Measurements from ENCODE around the gene OR5A1.
"Not testable (repeated sequence)": the region's sequence is repeated elsewhere in the genome, so short reads cannot be mapped to it uniquely, and the experiment has no call there.

The OR5A1 gene

DNA sequence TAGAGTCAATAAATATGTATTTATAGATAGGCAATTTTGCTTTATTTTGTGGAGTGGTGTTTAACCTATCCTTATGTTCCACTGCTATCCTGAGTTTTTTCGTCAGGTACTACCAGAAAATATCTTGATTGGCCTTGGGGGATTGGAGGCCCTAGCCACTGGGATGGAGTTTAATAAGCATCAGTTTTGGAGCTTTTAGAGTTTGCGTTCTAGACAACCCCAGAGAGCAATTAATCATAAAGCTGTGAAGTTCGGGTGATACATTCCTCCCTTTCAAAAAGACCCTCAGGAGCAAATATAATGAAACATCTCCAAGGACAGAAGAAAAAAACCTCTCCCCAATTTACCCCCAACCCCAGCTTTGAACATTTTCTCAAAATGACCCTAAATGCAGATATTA lies at the start of gene OR5A1:
OR5A1 (plus strand) TSS at position 301 of the 400 bp plus-strand sequence. CDS start 6,700 bp downstream, outside the sequence.
- DNase-seq (ENCODE audit: low read depth in 2 of 3, low spot score in 1 of 3) = no peak

DNA sequence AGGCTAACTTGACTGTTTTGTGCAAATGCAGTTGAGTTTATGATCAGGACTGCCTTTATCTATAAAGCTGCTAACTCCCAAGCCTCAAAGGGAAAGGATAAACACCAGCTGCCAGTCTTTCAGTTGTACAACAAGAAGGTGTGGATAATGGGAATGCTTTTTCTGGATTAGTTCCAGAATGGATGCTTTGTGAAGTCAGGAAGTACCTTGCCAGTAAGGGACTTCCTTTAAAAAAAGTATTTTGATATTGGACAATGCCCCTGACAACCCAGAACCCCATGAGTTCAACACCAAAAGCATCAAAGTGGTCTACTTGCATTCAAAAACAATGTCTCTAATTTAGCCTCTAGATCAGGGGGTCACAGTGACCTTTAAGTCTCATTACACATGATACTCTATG lies 42.1 kb upstream of the OR5A1 start:
- DNase-seq (ENCODE audit: low read depth in 2 of 3, low spot score in 1 of 3) = no peak

DNA sequence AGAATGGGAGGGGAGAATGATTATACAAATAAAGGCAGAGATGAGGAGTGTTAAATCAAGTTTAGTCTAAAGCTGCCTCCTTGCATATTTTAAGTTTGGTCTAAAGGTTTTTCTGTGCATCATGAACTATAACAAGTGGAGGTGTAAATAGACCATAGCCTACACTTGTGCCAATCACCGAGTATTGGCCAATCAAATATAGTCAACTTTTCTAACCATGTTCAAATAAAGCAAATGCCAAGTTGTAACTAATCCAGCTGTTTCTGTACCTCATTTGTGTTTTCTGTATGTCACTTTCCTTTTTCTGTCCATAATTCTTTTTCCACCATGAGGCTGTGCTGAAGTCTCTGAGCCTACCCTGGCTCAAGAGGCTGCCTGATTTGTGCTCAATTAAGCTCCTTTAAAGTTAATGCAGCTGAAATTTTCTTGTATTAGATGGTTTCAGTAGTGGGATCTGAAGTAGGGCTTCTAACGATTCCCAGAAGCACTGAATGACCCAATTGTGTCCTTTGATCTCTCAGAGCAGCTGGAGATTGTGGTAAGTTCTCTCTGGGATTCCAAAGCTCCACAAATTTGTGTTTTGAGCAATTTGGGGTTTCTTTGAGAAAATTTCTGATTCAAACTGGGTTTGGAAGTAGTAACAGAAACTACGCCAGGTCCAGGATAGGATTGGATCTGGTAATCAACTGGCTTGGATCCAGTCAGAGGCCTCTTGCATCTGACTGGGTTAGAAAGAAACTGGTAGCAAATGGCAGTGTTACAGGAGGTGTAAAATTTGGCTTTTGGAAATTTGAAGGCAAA lies 35.6 kb upstream of the OR5A1 start:
- DNase-seq (ENCODE audit: low read depth in 2 of 3, low spot score in 1 of 3) = no peak

DNA sequence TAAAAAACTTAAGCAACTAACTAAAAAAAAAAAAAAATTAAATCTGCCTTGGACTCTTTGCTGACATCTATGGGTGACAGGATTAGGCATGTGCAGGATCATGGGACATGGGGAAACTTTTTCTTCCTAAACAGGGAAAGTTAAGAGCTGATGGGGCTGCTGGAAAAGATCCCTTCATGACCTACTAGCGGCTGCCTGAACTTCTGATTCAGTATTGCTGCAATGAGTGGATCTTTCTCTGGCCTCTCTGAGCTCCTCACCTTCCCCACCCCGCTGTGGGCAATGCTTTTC lies 35.1 kb upstream of the OR5A1 start:
- no peak for DNase-seq (ENCODE audit: low read depth in 2 of 3, low spot score in 1 of 3)

DNA sequence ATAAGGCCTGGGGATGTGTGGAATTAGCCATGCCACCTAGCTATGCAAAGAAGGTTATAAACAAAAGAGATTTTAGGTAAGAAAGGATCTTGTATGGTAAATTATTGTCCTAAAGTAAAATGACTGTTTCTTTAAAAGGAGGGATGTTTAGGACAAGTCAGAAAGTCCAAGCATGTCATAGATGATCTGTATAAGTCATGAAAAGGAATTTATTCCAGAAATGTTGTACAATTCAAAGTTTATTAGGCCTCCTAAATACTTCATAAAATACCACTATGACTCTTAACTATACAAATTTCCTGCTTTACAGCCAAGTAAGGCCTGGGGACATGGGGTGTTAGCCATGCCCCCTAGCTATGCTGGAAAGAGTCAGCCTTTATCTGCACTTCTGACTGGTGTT lies 32.7 kb upstream of the OR5A1 start:
- no peak for DNase-seq (ENCODE audit: low read depth in 2 of 3, low spot score in 1 of 3)

DNA sequence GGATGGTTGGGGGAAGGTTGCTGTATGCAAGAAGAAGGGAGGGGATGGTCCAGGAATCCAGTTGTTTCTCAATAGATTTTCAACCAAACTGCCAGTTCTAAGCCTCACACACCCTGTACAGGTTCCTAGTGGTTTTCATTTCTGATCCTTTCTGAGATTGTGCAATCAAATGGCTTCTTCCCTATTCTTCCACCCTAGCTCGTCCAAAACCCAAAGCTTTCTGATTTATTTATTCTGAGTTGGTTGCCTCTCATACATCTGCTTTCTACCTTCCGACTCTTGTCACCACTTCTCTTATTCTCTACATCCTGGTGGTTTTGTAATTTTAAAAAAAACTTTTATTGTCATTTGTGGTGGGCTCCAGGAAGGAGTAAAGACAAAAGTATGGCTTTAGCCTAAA lies 22.6 kb upstream of the OR5A1 start:
- no peak for DNase-seq (ENCODE audit: low read depth in 2 of 3, low spot score in 1 of 3)

DNA sequence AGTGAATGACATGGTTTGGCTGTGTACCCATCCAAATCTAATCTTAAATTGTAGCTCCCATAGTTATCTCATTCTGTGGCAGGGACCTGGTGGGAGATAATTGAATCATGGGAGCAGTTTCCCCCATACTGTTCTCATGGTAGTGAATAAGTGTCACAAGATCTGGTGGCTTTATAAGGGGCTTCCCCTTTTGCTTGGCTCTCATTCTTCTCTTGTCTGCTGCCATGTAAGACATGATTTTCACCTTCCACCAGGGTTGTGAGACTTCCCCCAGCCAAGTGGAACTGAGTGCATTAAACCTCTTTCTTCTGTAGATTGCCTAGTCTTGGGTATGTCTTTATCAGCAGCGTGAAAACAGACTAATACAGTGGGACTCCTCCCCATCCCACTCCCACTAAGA lies 21.2 kb upstream of the OR5A1 start:
- no peak for DNase-seq (ENCODE audit: low read depth in 2 of 3, low spot score in 1 of 3)

DNA sequence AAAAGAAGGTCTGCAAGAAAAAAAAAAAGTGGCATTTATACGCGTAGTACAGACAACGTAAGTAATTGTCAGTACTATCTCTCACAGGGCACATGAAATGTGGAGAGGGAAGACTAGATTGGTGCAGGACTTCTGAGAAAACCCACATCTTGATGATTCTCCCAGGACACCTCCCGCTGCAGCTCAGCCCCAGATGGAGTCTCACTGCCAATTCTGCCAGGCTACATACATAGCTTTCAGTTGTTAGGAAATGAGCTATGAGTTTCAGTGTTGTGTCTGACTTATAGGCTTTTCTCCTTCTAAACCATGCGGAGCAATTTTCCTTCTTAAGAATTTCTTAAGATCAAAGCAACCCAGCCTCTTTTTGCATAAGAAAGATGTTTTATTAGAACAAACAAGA lies 19.7 kb upstream of the OR5A1 start:
- no peak for DNase-seq (ENCODE audit: low read depth in 2 of 3, low spot score in 1 of 3)

DNA sequence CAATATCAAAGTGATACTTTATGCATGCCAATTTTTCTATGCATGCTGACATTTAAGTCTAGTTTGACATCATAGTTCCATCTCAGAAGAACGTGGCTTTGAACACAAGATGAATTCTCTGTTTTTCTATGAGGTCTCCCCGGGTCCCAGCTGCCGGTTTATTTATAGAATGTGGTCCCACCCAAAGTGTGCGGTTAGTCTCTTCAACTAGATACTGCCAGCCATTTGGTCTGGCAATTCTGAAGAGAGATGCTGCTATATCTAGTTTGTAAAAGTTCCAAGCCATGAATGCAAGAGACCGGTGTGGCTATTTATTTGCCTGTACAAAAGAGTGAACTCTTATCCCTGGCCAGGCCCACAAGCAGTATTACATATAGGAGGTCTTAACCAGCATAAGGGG lies 19.2 kb upstream of the OR5A1 start:
- DNase-seq (ENCODE audit: low read depth in 2 of 3, low spot score in 1 of 3) = no peak

DNA sequence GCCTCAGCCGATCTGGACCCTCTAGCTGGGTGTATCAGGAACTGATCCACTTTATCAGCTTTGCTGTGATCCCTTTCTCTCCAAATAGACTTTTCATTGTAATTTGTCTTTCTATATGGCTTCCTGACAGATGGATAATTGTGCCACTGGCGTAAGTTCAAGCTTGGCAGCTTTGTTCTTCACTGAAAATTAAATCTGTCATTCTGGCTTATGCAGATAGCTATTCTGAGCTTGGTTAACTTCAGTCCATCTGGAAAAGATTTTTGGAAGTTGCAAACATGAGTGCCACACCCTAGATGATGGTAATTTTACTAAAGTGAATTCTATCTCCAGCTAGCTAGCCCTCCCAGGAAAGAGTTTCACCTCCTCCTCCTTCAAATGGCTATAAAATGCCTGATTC lies 18.1 kb upstream of the OR5A1 start:
- no peak for DNase-seq (ENCODE audit: low read depth in 2 of 3, low spot score in 1 of 3)

DNA sequence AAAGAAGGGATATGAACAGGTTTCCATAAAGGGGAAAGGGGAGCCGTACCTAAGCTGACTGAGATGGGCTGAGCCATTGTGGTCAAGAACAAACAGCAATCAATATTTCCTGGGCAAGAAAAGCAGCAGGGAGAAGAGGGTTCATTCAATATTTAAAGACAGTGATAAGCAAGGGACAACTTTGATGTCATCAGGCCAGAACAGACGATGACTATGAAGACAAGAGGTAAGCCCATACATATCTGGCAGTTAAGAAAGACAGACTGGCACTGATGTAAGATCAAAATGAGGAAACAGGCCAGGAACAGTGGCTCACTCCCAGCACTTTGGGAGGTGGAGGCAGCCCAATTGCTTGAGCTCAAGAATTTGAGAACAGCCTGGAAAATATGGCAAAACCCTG lies 12.4 kb upstream of the OR5A1 start:
- no peak for DNase-seq (ENCODE audit: low read depth in 2 of 3, low spot score in 1 of 3)

DNA sequence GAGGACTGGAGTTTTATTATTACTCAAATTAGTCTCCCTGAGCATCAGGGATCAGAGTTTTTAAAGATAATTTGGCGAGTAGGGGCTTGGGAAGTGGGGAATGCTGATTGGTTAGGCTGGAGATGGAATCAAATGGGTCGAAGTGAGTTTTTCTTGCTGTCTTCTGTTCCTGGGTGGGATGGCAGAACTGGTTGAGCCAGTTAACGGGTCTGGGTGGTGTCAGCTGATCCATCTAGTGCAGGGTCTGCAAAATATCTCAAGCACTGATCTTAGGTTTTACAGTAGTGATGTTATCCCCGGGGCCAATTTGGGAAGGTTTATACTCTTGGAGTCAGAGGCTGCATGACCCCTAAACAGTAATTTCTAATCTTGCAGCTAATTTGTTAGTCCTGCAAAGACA lies 11.1 kb upstream of the OR5A1 start:
- DNase-seq (ENCODE audit: low read depth in 2 of 3, low spot score in 1 of 3) = no peak

DNA sequence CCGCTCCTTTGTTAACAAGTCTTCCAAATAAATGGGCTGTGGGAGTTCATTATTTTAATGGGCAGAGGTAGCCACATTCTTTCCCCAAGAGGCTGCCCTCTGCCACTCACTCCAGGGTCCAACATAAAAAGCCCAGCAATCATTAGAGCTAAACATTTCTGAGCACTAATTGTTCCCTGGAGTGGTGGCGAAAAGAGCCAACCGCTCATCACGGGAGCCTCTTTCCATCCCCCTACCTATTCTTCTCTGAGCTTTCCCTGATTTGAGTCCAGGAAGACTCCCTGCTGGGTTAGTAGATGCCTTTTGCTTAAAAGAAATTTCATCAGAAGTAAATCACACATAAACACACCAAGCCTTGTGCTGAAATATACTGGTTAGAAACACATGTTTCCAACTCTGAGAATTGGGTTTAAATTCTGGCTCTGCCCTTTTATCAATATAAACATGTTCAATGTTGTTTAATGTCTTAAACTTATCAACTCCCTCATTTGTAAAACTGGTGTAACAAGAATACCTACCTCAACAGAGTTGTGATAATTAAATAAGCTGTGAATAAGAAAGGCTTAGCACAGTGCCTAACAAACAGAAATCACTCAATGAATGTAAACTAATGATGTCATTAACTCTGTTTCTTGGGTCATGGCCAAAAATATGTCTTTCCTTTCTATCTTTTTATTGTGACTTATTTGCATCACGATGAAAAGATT lies 9.8 kb upstream of the OR5A1 start, which contains the start of gene OR5A2:
OR5A2 (minus strand) TSS at position 53 of the 707 bp plus-strand sequence. CDS start 3,460 bp downstream, outside the sequence.
- no peak for DNase-seq (ENCODE audit: low read depth in 2 of 3, low spot score in 1 of 3)

DNA sequence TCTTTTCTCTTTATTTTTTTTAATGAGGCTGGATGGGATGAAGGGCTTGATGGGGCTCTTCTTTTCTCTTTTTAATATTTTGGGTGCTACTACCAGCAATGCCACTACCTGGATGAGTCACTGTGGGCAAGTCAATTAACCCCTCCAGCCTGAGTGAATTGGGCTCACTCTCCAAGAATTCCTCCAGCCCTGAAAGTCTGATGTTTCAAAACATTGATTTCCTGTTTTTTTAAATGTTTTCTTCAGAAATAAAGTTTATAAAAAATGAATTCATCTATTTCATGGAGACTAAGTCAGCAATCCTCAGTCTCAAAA lies 9.2 kb upstream of the OR5A1 start:
- DNase-seq (ENCODE audit: low read depth in 2 of 3, low spot score in 1 of 3) = no peak

DNA sequence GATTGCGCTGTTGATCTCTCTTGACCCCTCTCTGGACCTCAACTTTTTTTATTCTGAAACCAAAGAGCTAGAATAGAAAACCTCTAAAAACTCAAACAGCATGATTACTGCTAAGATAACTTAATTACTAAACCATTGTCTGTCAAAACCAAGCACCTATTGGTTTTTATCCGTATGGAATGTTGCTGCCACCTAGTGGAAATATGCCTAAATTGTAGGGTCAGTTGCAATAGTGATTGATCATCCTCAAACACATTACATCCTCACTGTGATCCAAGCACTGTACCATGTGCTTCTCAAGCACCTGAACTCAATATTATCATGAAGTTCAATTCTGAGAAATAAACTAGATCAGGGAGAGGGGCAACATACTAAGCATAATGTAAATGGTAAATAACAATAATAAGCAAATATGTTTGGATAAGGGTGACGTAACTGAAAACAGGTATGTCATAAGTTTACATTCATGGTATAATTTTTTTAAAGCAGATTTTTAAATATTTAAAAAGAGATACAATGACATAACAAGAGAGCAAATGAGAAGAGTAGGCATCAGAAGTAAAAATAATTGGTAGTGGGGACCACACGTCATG lies 6.2 kb upstream of the OR5A1 start:
- peak in 1 of 3 donors; percentile 59 for DNase-seq (ENCODE audit: low read depth in 2 of 3, low spot score in 1 of 3)

DNA sequence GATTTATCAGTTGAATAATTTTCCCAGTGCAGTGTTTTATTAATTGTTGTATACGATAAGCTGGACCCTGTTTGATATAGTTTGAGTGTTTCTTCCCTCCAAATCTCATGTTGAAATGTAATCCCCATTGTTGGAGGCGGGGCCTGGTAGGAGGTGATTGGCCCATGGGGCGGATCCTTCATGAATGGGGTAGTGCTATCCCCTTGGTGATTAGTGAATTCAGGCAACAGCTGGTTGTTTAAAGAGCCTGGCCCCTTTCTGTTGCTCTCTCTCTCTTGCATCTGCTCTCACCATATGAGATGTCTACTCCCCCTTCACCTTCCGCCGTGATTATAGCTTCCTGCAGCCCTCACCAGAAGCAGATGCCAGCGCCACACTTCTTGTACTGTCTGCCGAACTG lies 1.5 kb downstream of the OR5A1 start:
- no peak for DNase-seq (ENCODE audit: low read depth in 2 of 3, low spot score in 1 of 3)

DNA sequence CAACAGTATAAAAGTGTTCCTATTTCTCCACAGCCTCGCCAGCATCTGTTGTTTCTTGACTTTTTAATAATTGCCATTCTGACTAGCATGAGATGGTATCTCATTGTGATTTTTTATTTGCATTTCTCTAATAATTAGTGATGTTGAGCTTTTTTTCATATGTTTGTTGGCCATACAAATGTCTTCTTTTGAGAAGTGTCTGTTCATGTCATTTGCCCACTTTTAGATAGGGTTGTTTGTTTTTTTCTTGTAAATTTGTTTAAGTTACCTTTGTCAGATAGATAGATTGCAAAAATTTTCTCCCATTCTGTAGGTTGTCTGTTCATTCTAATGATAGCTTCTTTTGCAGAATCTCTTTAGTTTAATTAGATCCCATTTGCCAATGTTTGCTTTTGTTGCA lies 9.4 kb downstream of the OR5A1 start:
- not testable (repeated sequence) for DNase-seq (ENCODE audit: low read depth in 2 of 3, low spot score in 1 of 3)

DNA sequence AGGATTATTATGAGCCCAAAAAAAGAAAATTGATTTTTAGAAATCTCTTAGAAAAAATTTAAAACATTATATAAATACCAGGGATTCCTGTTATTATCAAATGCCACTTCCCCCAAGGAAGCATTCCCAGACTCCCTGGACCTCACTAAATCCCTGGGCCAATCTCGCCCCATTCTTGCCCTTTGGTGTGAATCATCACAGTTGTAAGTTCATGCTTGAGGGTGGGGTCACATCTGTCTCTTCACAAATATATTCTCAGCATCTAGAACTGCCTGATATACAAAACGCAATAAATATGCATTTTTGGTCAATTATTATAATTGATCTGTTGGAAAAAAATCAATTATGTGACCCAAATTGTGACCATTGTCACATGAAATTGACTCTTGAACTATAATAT lies 12.2 kb downstream of the OR5A1 start:
- DNase-seq (ENCODE audit: low read depth in 2 of 3, low spot score in 1 of 3) = no peak

DNA sequence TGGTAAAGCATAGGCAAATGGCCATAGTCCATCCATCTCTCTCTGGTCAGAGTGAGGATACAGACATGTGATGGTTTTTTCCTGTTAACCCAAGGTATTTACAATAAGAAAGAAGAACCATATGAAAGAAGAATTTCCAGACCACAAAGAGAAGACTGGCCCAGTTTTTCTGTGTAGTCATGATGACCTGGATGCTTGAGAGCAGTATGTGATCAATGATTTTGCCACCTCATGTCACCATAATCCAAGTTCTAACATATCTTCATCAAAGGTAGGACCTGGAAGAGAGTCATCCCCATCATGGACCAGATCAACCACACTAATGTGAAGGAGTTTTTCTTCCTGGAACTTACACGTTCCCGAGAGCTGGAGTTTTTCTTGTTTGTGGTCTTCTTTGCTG lies 20.4 kb downstream of the OR5A1 start, which contains the start of gene OR4D6:
OR4D6 (plus strand) TSS at position 301 of the 400 bp plus-strand sequence; CDS start at position 301, 0 bp downstream.
- DNase-seq (ENCODE audit: low read depth in 2 of 3, low spot score in 1 of 3) = no peak

DNA sequence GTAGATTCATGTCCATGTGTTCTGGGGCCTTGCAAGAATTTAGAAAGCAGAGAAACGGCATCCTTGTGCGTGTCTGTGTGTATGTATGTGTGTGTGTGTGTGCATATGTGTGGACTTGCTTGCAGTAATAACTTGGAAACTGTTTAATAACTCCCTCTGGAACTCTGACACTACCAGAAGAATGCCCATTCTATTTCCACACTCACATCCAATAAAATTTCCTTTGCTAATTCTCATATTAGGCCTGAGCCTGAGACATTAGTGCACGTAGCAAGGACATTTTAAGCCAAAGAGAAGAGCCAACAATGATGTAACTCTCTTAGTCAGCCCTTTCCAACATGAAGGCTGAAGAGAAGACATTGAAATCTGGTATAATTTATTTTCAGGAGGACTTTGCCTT lies 23.6 kb downstream of the OR5A1 start:
- no peak for DNase-seq (ENCODE audit: low read depth in 2 of 3, low spot score in 1 of 3)

DNA sequence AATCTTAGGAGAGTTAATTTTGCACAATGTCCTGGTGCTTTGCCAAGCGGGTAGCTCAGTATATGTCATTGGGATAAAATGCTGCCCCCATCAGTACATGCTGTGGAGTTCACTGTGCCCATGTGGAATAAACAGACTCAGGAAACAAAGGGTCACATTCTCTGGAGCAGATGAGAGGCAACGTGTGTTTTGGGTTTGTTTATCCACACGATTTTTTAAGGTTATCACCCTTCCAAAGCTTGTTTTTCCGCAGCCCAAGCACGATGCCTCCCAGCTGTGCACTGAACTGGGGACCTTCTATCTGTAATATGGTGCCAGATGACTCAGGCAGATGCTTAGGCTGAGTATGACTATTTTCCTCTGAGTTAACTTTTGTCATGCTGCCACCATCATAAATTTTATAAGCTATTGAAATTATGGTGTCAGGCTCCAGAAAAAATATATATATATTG lies 26.9 kb downstream of the OR5A1 start:
- DNase-seq (ENCODE audit: low read depth in 2 of 3, low spot score in 1 of 3) = no peak

DNA sequence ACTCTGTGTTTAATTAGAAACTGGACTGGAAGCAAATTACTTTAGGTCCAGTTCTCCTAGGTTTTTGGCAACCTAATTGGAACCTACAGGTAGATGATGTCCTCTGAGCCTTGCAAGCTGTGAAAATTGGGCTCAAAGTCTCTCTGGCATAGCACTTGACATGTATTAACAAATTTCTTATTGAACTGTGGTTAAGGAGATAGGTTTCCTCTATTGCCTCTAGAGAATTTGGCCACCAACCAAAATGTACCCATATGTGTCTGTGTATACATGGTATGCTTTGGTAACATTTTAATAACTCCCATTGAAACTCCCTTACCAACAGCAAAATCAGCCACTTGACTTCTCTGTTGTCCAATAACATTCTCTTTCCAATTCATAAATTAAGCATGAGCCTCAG lies 36.7 kb downstream of the OR5A1 start, which contains the start of gene OR4D10:
OR4D10 (plus strand) TSS at position 301 of the 400 bp plus-strand sequence. CDS start 4,115 bp downstream, outside the sequence.
- no peak for DNase-seq (ENCODE audit: low read depth in 2 of 3, low spot score in 1 of 3)

All from stimulated activated CD4-positive, alpha-beta T cell treated with anti-CD3 and anti-CD28 coated beads, Interleukin-12 subunit alpha, Interleukin-12 subunit beta, amount 100 ng/mL, for 48 hours (primary cell).